Spleen (tissue), 11 donors: ENCODE data around the gene TTLL11. TPM values are rescaled to one million over a fixed set of nuclear protein-coding genes. Genes with fewer than 3 reads are reported as not detected.

Experiments
- DNase-seq: peaks from one replicate; pipeline ENCODE4 v3.0.0-alpha.2; 2020
- H3K27ac ChIP-seq, 8 donors: fragments of 200-600 bp; sonication (generic) in 7 of 8; 1 replicate in 4 of 8; 2 replicates in 4 of 8; pipeline versions ENCODE4 v1.5.0 to v1.8.0; 2016 to 2021; ENCODE audit warnings: inconsistent platforms in 4 of 8, mild to moderate bottlenecking in 4 of 8, moderate library complexity in 1 of 8
- H3K27me3 ChIP-seq, 7 donors: fragments of 200-600 bp; sonication (generic) in 6 of 7; replicated peaks in 1 of 7; 1 replicate in 4 of 7; 2 replicates in 3 of 7; pipeline versions ENCODE4 v1.5.0 to v1.8.0; 2016 to 2021; ENCODE audit warnings: inconsistent platforms in 3 of 7, mild to moderate bottlenecking in 1 of 7
- H3K36me3 ChIP-seq, 6 donors: fragments of 200-600 bp; sonication (generic) in 5 of 6; 1 replicate in 4 of 6; 2 replicates in 2 of 6; pipeline versions ENCODE4 v1.5.0 to v1.8.0; 2016 to 2021; ENCODE audit warnings: inconsistent platforms in 2 of 6
- H3K4me1 ChIP-seq, 6 donors: fragments of 200-600 bp; sonication (generic) in 5 of 6; 1 replicate in 3 of 6; 2 replicates in 3 of 6; pipeline versions ENCODE4 v1.5.0 to v1.8.0; 2016 to 2021; ENCODE audit warnings: inconsistent platforms in 3 of 6
- H3K4me3 ChIP-seq, 8 donors: fragments of 200-600 bp; sonication (generic) in 7 of 8; 1 replicate in 4 of 8; 2 replicates in 4 of 8; pipeline versions ENCODE4 v1.5.0 to v1.8.0; 2016 to 2021; ENCODE audit warnings: inconsistent platforms in 4 of 8, mild to moderate bottlenecking in 4 of 8, moderate library complexity in 2 of 8
- H3K9me3 ChIP-seq, 8 donors: fragments of 200-600 bp; sonication (generic) in 7 of 8; 1 replicate in 4 of 8; 2 replicates in 4 of 8; pipeline versions ENCODE4 v1.5.0 to v1.8.0; 2016 to 2021; ENCODE audit warnings: inconsistent platforms in 4 of 8
- POLR2A ChIP-seq, 3 donors: fragments of 450-650 bp; IDR thresholded peaks; one replicate each; pipeline ENCODE4 v1.5.1; 2017; ENCODE audit warnings: antibody characterized with exemption in 3 of 3, mild to moderate bottlenecking in 1 of 3
- POLR2AphosphoS5 ChIP-seq, 3 donors: sonication (generic); formaldehyde crosslinking; IDR thresholded peaks; one replicate each; pipeline ENCODE4 v1.5.1; 2017; ENCODE audit warnings: antibody characterized with exemption in 3 of 3
- WGBS, 5 donors: extraction: QIAGEN DNeasy Blood & Tissue Kit in 3 of 5; methylation state at CpG; one replicate each; pipeline versions ENCODE4 v1.1.5 to v1.1.7; 2013 to 2018; 5-methylcytosine and 5-hydroxymethylcytosine counted together
- intact Hi-C: fragments of 100-400 bp; cut with DNase I; formaldehyde crosslinking; loops from one replicate; pipeline ENCODE4 v1.15.0; 2023; ENCODE audit warnings: low total_unique reads
- polyA plus RNA-seq, 3 donors: library from polyadenylated mRNA; stranded (reverse); fragments of 200-250 nt; gene quantifications; one replicate each; pipeline ENCODE4 v1.2.1, GENCODE V29; 2013
- total RNA-seq, 7 donors: library from RNA; depleted of rRNA in 3 of 7; stranded (reverse); fragments of >200 nt in 3 of 7; fragmentation: NEBNext Ultra II Directional in 4 of 7; extraction: Animal tissue kit (Norgen Biotek cat#: 25700) in 4 of 7; gene quantifications; one replicate each; pipeline versions ENCODE4 v1.1.0 to v1.2.1, GENCODE V29; 2016 to 2021
- TF ChIP-seq, protein P1 (sequence below), 11 experiments: fragments of 200-600 bp in 7 of 11; fragments of 450-650 bp in 4 of 11; sonication (generic) in 4 of 11; IDR thresholded peaks in 8 of 11; conservative IDR thresholded peaks in 3 of 11; 1 replicate in 7 of 11; 2 replicates in 4 of 11; pipeline versions ENCODE4 v1.4.0 to v1.8.0; 2016 to 2021; ENCODE audit warnings: antibody characterized with exemption in 11 of 11, inconsistent platforms in 4 of 11, mild to moderate bottlenecking in 1 of 11
- donor health status: healthy with polysubstance abuse.
- donor health status: DM: no; HTN: no; CAD: no; lungs with moderate emphysema.
- donor health status: DM: no; HTN: no; CAD: no.
- donor health status: Bipolar disorder and iron deficiency.
- donor health status: healthy.
- donor health status: DM: no; HTN: no; CAD: no.
- donor health status: DM: yes; HTN: yes; CAD: no.

Gene TTLL11
- total and polyA plus RNA-seq, 10 donors = 1.6 to 12.8 (median 7.3) TPM

DNA sequence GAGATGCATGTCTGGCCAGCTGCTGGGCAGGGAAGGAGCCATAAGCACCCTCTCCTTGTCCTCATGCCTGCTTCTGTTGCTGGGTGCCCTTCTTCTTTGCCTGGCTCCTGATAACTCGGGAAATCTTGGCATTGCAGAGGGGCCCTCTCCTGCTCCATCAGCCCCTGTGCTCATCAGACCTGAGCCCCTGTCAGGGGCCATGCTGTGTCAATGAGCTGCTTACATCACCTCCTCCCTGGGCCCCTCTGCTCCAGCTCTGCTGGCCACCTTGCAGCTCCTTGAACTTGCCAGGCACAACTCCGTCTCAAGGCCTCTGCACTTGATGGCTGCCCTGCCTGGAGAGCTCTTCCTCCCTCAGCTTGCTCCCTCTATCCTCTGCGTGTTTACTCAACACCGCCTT, 194.3 kb downstream of the TTLL11 start:
- Histone ChIP-seq H3K4me1 (no peaks in the 10 kb centered on the region), H3K27me3 (no peaks in the 10 kb centered on the region), H3K4me3 (no peak overlapping the region), H3K9me3 (peaks cover 0 to 16% (median 14%) of the 10 kb centered on the region in 8 donors), H3K27ac (no peak overlapping the region), H3K36me3 (no peaks in the 10 kb centered on the region)
- TF ChIP-seq POLR2AphosphoS5 (IDR thresholded peaks at IDR 0.05) = no peak
- TF ChIP-seq, protein P1, sequence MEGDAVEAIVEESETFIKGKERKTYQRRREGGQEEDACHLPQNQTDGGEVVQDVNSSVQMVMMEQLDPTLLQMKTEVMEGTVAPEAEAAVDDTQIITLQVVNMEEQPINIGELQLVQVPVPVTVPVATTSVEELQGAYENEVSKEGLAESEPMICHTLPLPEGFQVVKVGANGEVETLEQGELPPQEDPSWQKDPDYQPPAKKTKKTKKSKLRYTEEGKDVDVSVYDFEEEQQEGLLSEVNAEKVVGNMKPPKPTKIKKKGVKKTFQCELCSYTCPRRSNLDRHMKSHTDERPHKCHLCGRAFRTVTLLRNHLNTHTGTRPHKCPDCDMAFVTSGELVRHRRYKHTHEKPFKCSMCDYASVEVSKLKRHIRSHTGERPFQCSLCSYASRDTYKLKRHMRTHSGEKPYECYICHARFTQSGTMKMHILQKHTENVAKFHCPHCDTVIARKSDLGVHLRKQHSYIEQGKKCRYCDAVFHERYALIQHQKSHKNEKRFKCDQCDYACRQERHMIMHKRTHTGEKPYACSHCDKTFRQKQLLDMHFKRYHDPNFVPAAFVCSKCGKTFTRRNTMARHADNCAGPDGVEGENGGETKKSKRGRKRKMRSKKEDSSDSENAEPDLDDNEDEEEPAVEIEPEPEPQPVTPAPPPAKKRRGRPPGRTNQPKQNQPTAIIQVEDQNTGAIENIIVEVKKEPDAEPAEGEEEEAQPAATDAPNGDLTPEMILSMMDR (IDR thresholded peaks at IDR 0.05 in 8 of 11, conservative IDR thresholded peaks at IDR 0.05 in 3 of 11) = no peak
- TF ChIP-seq POLR2A (IDR thresholded peaks at IDR 0.05) = no peak
- intact Hi-C loops = no loop called here
- WGBS, 5 donors = 93 to 99% (median 95%) methylated on average over 4 of the region's 4 CpGs
- DNase-seq = no peak

DNA sequence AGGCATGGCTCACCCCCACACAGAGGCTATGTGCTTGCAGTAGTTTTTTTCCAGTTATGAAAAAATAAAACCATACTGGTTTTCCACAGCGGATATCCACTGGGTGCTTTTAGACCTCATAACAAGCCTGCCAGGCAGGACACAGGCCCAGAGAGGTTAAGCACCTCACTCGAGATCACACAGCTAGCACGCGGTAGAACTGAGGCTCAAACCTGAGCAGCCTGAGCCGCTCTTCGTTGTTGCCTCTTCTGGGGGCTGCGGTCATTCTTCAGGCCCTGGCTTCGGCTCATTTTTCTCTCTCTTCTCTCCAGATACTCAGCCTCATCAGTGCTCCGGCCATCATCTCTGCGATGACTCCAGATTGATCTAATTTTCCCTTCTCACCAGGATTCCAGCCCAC, 196.0 kb downstream of the TTLL11 start:
- peaks cover 0 to 16% (median 14%) of the 10 kb centered on the region in 8 donors for H3K9me3 ChIP-seq
- H3K36me3 ChIP-seq = no peaks in the 10 kb centered on the region
- intact Hi-C loops = no loop called here
- no peaks in the 10 kb centered on the region for H3K27me3 ChIP-seq
- H3K4me1 ChIP-seq = no peaks in the 10 kb centered on the region
- no peak overlapping the region for H3K27ac ChIP-seq
- DNase-seq = no peak
- no peak overlapping the region for H3K4me3 ChIP-seq
- WGBS, 5 donors = 91 to 95% (median 93%) methylated on average over 10 of the region's 10 CpGs
- TF ChIP-seq, protein P1 (IDR thresholded peaks at IDR 0.05 in 8 of 11, conservative IDR thresholded peaks at IDR 0.05 in 3 of 11) = no peak
- TF ChIP-seq POLR2A (IDR thresholded peaks at IDR 0.05) = no peak
- no peak for TF ChIP-seq POLR2AphosphoS5 (IDR thresholded peaks at IDR 0.05)

DNA sequence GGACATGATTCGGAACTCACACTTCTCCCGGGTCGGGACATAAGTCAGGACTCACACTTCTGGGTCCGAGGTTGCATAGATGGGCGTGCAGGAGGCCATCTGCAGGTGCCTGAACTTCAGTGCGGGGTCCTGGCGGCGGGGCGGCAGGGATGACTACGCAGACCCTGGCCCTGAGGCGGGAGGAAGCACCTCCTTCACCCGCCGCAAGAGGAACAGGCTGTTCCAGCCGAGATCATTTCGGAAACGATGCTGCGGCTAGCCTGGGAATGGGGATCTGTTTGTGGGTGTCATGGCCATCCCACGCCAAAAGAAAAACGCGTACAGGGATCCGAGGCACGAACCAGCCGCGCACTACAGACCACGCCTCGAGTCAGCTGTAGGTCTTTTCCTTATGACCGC, 196.6 kb downstream of the TTLL11 start:
- Histone ChIP-seq H3K4me3 (no peak overlapping the region), H3K27ac (no peak overlapping the region), H3K4me1 (no peaks in the 10 kb centered on the region), H3K9me3 (peaks cover 0 to 16% (median 14%) of the 10 kb centered on the region in 8 donors), H3K27me3 (no peaks in the 10 kb centered on the region), H3K36me3 (no peaks in the 10 kb centered on the region)
- no peak for TF ChIP-seq POLR2AphosphoS5 (IDR thresholded peaks at IDR 0.05)
- TF ChIP-seq, protein P1 (IDR thresholded peaks at IDR 0.05 in 8 of 11, conservative IDR thresholded peaks at IDR 0.05 in 3 of 11) = no peak
- TF ChIP-seq POLR2A (IDR thresholded peaks at IDR 0.05) = no peak
- intact Hi-C loops = no loop called here
- DNase-seq = no peak
- WGBS, 5 donors = 79 to 87% (median 80%) methylated on average over 27 of the region's 27 CpGs

DNA sequence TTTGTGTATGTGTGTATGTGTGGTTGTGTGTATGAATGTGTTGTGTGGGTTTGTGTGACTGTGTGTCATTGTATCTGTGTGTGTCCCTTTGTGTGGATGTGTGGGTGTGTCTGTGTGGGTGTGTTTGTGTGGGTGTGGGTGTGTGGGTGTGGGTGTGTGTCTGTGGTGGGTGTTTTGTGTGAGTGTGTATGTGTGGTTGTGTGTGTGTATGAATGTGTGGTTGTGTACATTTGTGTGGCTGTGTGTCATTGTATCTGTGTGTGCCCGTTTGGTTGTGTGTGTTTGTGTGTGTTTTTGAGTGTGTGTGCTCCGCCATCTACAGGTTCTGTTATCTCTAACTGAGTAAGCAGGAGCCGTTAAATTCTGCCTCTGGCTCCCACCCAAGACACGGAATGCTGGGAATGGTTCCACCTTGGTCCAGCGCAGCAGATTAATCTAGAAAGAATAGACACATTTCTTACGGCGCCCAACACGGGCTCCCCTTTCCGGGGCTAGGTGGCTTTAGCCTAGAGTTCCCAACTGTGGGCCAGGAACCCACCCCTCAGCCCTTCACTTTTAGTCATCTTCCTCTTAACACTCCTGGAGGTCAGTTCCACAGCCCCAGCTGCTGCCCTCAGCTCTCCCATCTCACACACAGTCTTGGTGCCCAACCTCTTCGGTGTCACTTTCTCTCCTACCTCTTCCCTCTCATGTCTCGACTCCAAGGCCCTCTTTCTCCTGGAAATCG, 197.1 kb downstream of the TTLL11 start:
- 64 to 74% (median 70%) methylated on average over 12 of the region's 12 CpGs for WGBS, 5 donors
- Histone ChIP-seq H3K27me3 (no peaks in the 10 kb centered on the region), H3K9me3 (peaks cover 0 to 15% (median 13%) of the 10 kb centered on the region in 8 donors), H3K4me1 (no peaks in the 10 kb centered on the region), H3K27ac (no peak overlapping the region), H3K36me3 (no peaks in the 10 kb centered on the region), H3K4me3 (no peak overlapping the region)
- DNase-seq = no peak
- intact Hi-C loops = no loop called here
- TF ChIP-seq, protein P1 (IDR thresholded peaks at IDR 0.05 in 8 of 11, conservative IDR thresholded peaks at IDR 0.05 in 3 of 11) = no peak
- TF ChIP-seq POLR2AphosphoS5 (IDR thresholded peaks at IDR 0.05) (no peak), POLR2A (IDR thresholded peaks at IDR 0.05) (no peak)
